K562 (cell line): Measurements from ENCODE around the gene C6orf47. TPM values are rescaled to one million over a fixed set of nuclear protein-coding genes. Genes with fewer than 3 reads are reported as not detected.

ENCODE experiments used
- ATAC-seq: fragments of 200-7000 bp; cut with Tn5 transposase; 3 replicates; pipeline ENCODE4 v1.9.1; 2020; ENCODE audit warnings: moderate library complexity
- Bru-seq: library from RNA; stranded (reverse); fragments of 400-500 nt; gene quantifications from one replicate; lab custom pipeline; 2021; lab: Mats Ljungman, UMichigan
- BruChase-seq, 2 experiments: library from RNA; stranded (reverse); fragments of 400-500 nt; gene quantifications; one replicate each; lab custom pipeline; 2021; lab: Mats Ljungman, UMichigan
- BruUV-seq: library from RNA; stranded (reverse); fragments of 400-500 nt; replicated peaks from 2 replicates; lab custom pipeline; 2021; lab: Mats Ljungman, UMichigan
- CTCF ChIA-PET: fragments of 300-600 bp; formaldehyde crosslinking; extraction: SDS; loops from one replicate; lab custom pipeline; 2021; ENCODE audit warnings: low intra/inter-chr PET ratio; lab: Yijun Ruan, JAX
- POLR2A ChIA-PET: fragments of 300-600, 350-650 bp; sonication (Branson Sonifier 250); formaldehyde crosslinking; extraction: SDS; loops from one replicate; lab custom pipeline; 2021; ENCODE audit warnings: antibody characterized with exemption, inconsistent platforms; lab: Yijun Ruan, JAX
- DNase-seq, 4 experiments: peaks; one replicate each; pipeline versions ENCODE4 v3.0.0 to v3.0.0-alpha.2; 2011 to 2018; ENCODE audit warnings: low spot score in 3 of 4, mixed read lengths in 3 of 4; ENCODE audit errors: extremely low read depth in 1 of 4
- FAIRE-seq: peaks from 2 replicates; lab custom pipeline; 2011; peaks lifted over from hg19 to GRCh38; lab: Jason Lieb, UNC
- H2AFZ ChIP-seq: 2 replicates; pipeline ENCODE4 v1.6.0; 2011; ENCODE audit warnings: low read depth, low read length, control low read depth, inconsistent platforms
- H3K27ac ChIP-seq: fragments of 200-600 bp; 3 replicates; pipeline ENCODE4 v1.8.0; 2011; ENCODE audit warnings: low read depth, mild to moderate bottlenecking, control low read depth, inconsistent platforms, low read length, moderate library complexity, mixed read lengths; ENCODE audit errors: extremely low read depth
- H3K27me3 ChIP-seq, 2 experiments: fragments of 300-600 bp in 1 of 2; 2 replicates in 1 of 2; 3 replicates in 1 of 2; pipeline versions ENCODE4 v1.6.0 to v1.8.0; 2011; ENCODE audit warnings: inconsistent platforms in 2 of 2, low read length in 2 of 2, mild to moderate bottlenecking in 1 of 2, mixed read lengths in 1 of 2, moderate library complexity in 1 of 2; ENCODE audit not compliant: control insufficient read depth in 2 of 2, insufficient read depth in 2 of 2
- H3K36me3 ChIP-seq: fragments of 300-600 bp; 3 replicates; pipeline ENCODE4 v1.8.0; 2011; ENCODE audit warnings: mild to moderate bottlenecking, low read length, inconsistent platforms; ENCODE audit not compliant: control insufficient read depth, insufficient read depth
- H3K4me1 ChIP-seq, 2 experiments: fragments of 200-600 bp in 1 of 2; replicated peaks in 1 of 2; 2 replicates in 1 of 2; 3 replicates in 1 of 2; pipeline versions ENCODE4 v1.5.1 to v1.8.0; 2011; ENCODE audit warnings: inconsistent platforms in 2 of 2, low read length in 2 of 2, mild to moderate bottlenecking in 1 of 2, mixed read lengths in 1 of 2, moderate library complexity in 1 of 2; ENCODE audit not compliant: control insufficient read depth in 2 of 2, insufficient read depth in 2 of 2
- H3K4me2 ChIP-seq: 2 replicates; pipeline ENCODE4 v1.6.1; 2011; ENCODE audit warnings: low read length, control low read depth, inconsistent platforms, mixed read lengths; ENCODE audit not compliant: insufficient read depth
- H3K4me3 ChIP-seq: fragments of 200-600 bp; sonication (generic), shearing (Covaris generic); 2 replicates; pipeline ENCODE4 v1.5.1; 2016; ENCODE audit warnings: control low read depth, inconsistent platforms
- H3K79me2 ChIP-seq: fragments of 200-600 bp; 3 replicates; pipeline ENCODE4 v1.8.0; 2011; ENCODE audit warnings: low read length, inconsistent platforms; ENCODE audit not compliant: control insufficient read depth, insufficient read depth
- H3K9ac ChIP-seq, 2 experiments: 2 replicates each; pipeline versions ENCODE4 v1.6.0 to v1.6.1; 2011; ENCODE audit warnings: low read depth in 2 of 2, low read length in 2 of 2, control low read depth in 1 of 2, inconsistent platforms in 1 of 2, mild to moderate bottlenecking in 1 of 2, mixed read lengths in 1 of 2; ENCODE audit not compliant: insufficient read depth in 1 of 2
- H3K9me1 ChIP-seq: one replicate; pipeline ENCODE4 v1.6.0; 2011; ENCODE audit warnings: inconsistent platforms, mild to moderate bottlenecking, low read length, moderate library complexity; ENCODE audit not compliant: control insufficient read depth, insufficient read depth
- H3K9me3 ChIP-seq: replicated peaks from 2 replicates; pipeline ENCODE4 v1.5.1; 2011; ENCODE audit warnings: low read depth, low read length, inconsistent platforms; ENCODE audit not compliant: control insufficient read depth, insufficient read depth
- H4K20me1 ChIP-seq: replicated peaks from 2 replicates; pipeline ENCODE4 v1.6.1; 2011; ENCODE audit warnings: low read length, inconsistent platforms, mixed read lengths; ENCODE audit not compliant: control insufficient read depth, insufficient read depth
- ATF1 ChIP-seq, 2 experiments: fragments of 450-650 bp in 1 of 2; IDR thresholded peaks; 2 replicates each; pipeline ENCODE4 v1.6.1; 2016; ENCODE audit warnings: missing compliant biosample characterization in 1 of 2, missing genetic modification characterization in 1 of 2
- HDAC6 ChIP-seq: IDR thresholded peaks from 2 replicates; pipeline ENCODE4 v1.6.1; 2012; ENCODE audit warnings: low read depth, mild to moderate bottlenecking, control low read depth, inconsistent platforms, low read length, moderate library complexity
- IRF1 ChIP-seq: sonication (generic); formaldehyde crosslinking; IDR thresholded peaks from 2 replicates; pipeline ENCODE4 v1.8.0; 2022; ENCODE audit warnings: missing genetic modification reagents, mild to moderate bottlenecking, borderline replicate concordance
- MCM5 ChIP-seq: fragments of 450-650 bp; IDR thresholded peaks from 2 replicates; pipeline ENCODE4 v1.6.1; 2016; ENCODE audit warnings: low read depth
- ZC3H11A ChIP-seq: IDR thresholded peaks from 2 replicates; pipeline ENCODE4 v1.6.1; 2012; ENCODE audit warnings: low read depth, low read length, improper control_type of control experiment
- ZNF280B ChIP-seq: fragments of 250-450 bp; sonication (Bioruptor Pico); IDR thresholded peaks from 2 replicates; pipeline ENCODE4 v1.5.1; 2021; ENCODE audit warnings: mild to moderate bottlenecking
- whole genome bisulfite sequencing: fragments of 100-300 bp; shearing (Covaris generic); methylation state at CpG from one replicate; pipeline ENCODE4 v1.1.6; 2016; ENCODE audit warnings: low coverage, mixed read lengths; ENCODE audit not compliant: insufficient coverage; ENCODE audit errors: missing lambda C conversion rate; 5-methylcytosine and 5-hydroxymethylcytosine counted together
- in situ Hi-C: fragments of 300-500 bp; cut with MboI; formaldehyde crosslinking; loops from 4 replicates; pipeline ENCODE4 v1.15.0; 2018; ENCODE audit warnings: inconsistent platforms, mixed read lengths
- intact Hi-C: fragments of 100-400 bp; cut with micrococcal nuclease; formaldehyde crosslinking; loops from 2 replicates; pipeline ENCODE4 v1.14.2; 2022
- long read RNA-seq, 3 experiments: library from polyadenylated mRNA in 2 of 3; library from RNA in 1 of 3; unstranded in 2 of 3; stranded (forward) in 1 of 3; transcript quantifications; one replicate each; pipeline ENCODE4 v2.0.0, GENCODE V29; 2019 to 2022
- polyA minus RNA-seq, 3 experiments: library from RNA; depleted of rRNA, polyadenylated mRNA; stranded (reverse); fragments of >200 nt; gene quantifications; 2 replicates each; pipeline ENCODE4 v1.2.3, GENCODE V29; 2011
- polyA plus RNA-seq, 8 experiments: library from polyadenylated mRNA; depleted of rRNA in 4 of 8; stranded (reverse) in 5 of 8; unstranded in 3 of 8; fragments of >200 nt; fragmentation: Nextera tagmentation in 2 of 8; fragmentation: Illumina TruSeq in 1 of 8; extraction: Ambion mirVana in 2 of 8; extraction: Trizol in 1 of 8; gene quantifications; 2 replicates each; pipeline versions ENCODE4 v1.2.1 to v1.2.3, GENCODE V29; 2011 to 2014; ENCODE audit warnings: inconsistent platforms in 1 of 8, missing spikeins in 1 of 8
- total RNA-seq, 7 experiments: library from RNA; depleted of rRNA in 6 of 7; stranded (reverse); fragments of >200 nt in 6 of 7; fragmentation: Illumina TruSeq in 2 of 7; extraction: Trizol in 2 of 7; gene quantifications; 2 replicates each; pipeline versions ENCODE4 v1.2.1 to v1.2.3, GENCODE V29; 2011 to 2021; ENCODE audit warnings: low replicate concordance in 1 of 7
- TF ChIP-seq, protein P1 (sequence below): fragments of 450-650 bp; formaldehyde crosslinking; IDR thresholded peaks from 2 replicates; pipeline ENCODE4 v1.4.0; 2020; ENCODE audit warnings: mild to moderate bottlenecking, moderate library complexity

Gene C6orf47, protein sequence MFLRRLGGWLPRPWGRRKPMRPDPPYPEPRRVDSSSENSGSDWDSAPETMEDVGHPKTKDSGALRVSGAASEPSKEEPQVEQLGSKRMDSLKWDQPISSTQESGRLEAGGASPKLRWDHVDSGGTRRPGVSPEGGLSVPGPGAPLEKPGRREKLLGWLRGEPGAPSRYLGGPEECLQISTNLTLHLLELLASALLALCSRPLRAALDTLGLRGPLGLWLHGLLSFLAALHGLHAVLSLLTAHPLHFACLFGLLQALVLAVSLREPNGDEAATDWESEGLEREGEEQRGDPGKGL
- 18.1 and 40.4 TPM in 2 replicates for total RNA-seq (2011; cell fraction: chromatin; rRNA removed; ENCODE audit: low replicate concordance)
- total RNA-seq (2011; cell fraction: nucleolus; rRNA removed), result 34.1 and 39.2 TPM in 2 replicates
- total RNA-seq (2011; cell fraction: nucleoplasm; rRNA removed), result 28.1 and 30.1 TPM in 2 replicates
- total RNA-seq (2014; rRNA removed) (43.8 and 44.3 TPM in 2 replicates), total RNA-seq (2014; rRNA removed; fragmentation: Illumina TruSeq; extraction: Trizol) (24.7 and 24.9 TPM in 2 replicates), total RNA-seq (2015; rRNA removed; fragmentation: Illumina TruSeq; extraction: Trizol) (39.3 and 41.0 TPM in 2 replicates), total RNA-seq (2021) (28.0 and 33.2 TPM in 2 replicates), polyA plus RNA-seq (2011; rRNA removed) (11.0 and 14.6 TPM in 2 replicates), polyA plus RNA-seq (2014; fragmentation: Illumina TruSeq; extraction: Trizol) (27.0 and 33.8 TPM in 2 replicates), polyA plus RNA-seq (2014; fragmentation: Nextera tagmentation; extraction: Ambion mirVana) (under 1 TPM; 0.14 to 0.27 TPM), polyA plus RNA-seq (2014; rRNA removed) (38.1 and 38.7 TPM in 2 replicates), polyA minus RNA-seq (2011; rRNA and poly(A)+ RNA removed) (11.3 and 12.1 TPM in 2 replicates), Bru-seq, nascent RNA (percentile 95 among the genes with signal in this experiment), BruChase-seq, experiment 1, labeled RNA remaining after a 2-hour chase (percentile 90 among the genes with signal in this experiment), BruChase-seq, experiment 2, labeled RNA remaining after a 6-hour chase (percentile 92 among the genes with signal in this experiment)
- polyA plus RNA-seq (2011; cell fraction: cytosol; rRNA removed), result 10.6 and 16.9 TPM in 2 replicates
- polyA plus RNA-seq (2011; cell fraction: nucleus; rRNA removed), result 7.7 and 10.6 TPM in 2 replicates
- 31.5 and 32.4 TPM in 2 replicates for polyA plus RNA-seq (2012)
- 8.6 and 11.6 TPM in 2 replicates for polyA minus RNA-seq (2011; cell fraction: cytosol; rRNA and poly(A)+ RNA removed)
- 14.7 and 20.5 TPM in 2 replicates for polyA minus RNA-seq (2011; cell fraction: nucleus; rRNA and poly(A)+ RNA removed)
- long read RNA-seq, experiment 1, transcript C6orf47-202 (1 exons, 2,475 nt), result major isoform, 172 of 173 reads
- long read RNA-seq, experiment 1, partial matches to known transcripts, result 0 of 173 reads
- long read RNA-seq, experiment 1, other reads (novel, unspliced or antisense), result 1 of 173 reads
- long read RNA-seq, experiment 2, transcript C6orf47-202 (1 exons, 2,475 nt), result major isoform, 24 of 24 reads
- long read RNA-seq, experiment 2, partial matches to known transcripts, result 0 of 24 reads
- long read RNA-seq, experiment 2, other reads (novel, unspliced or antisense), result 0 of 24 reads
- long read RNA-seq, experiment 3, transcript C6orf47-202 (1 exons, 2,475 nt), result major isoform, 27 of 27 reads
- long read RNA-seq, experiment 3, partial matches to known transcripts, result 0 of 27 reads
- long read RNA-seq, experiment 3, other reads (novel, unspliced or antisense), result 0 of 27 reads

DNA sequence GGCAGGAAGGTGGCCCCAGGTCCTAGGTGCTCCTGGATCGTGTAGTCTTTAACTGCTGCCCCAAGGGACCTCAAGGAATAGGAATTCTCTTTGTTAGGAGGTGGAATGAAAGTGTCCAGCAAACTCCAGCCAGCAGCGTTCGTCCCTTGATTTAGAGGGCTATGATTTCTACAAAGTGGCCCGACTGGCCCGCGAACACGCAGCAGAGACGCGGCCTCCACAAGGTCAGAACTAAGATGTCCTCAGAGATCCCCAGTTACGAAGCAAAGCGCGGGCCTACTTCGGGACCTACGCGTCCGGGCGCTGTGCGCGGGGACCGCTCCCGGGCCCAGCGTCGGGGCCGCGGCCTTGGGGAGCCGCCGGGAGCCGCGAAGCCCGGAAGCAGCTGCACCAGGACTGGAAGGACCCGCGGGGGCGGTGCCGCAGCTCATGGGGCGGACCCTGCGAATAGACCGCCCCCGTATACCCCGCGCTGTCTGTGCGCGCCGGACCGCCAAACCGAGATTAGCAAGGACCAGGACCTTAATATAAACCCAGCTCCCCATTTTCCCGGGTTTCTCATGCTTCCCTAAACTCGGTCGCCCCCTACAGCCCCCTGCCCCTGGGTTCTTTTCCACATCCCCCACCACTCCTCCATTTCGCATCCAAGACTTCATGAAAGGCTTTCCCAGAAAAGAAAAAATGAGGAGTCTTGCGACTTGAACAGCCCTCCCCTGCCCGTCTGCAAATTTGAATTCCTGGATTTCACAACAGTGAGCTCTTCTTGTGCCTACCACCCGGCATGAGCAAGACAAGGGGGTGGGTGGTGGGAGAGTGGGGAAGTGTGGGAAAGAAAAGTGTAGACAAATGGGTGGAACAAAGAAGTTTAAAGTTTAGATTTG lies at the start of gene C6orf47:
Gene C6orf47, minus strand, starts transcription at position 398 of the 881 bp plus-strand sequence. CDS start 831 bp downstream, outside the sequence.
- ChIA-PET POLR2A (interaction anchor here (0.6 to 9.8 kb wide), 42 partner anchors 8 to 1311 kb away, joined by 3 to 267 read pairs (median 5); partner anchors contain the start of genes ABHD16A, APOM, BAG6 and CLIC1), CTCF (no interaction called here)
- intact Hi-C loops (loop anchor here (1.0 to 10.0 kb wide), 2 partner anchors 8 to 514 kb away; partner anchors contain the start of genes AGPAT1, BAG6 and RNF5), in situ Hi-C loops (loop anchor here (5.0 kb wide), 2 partner anchors 113 to 202 kb away; partner anchors contain the start of genes ATP6V1G2, NEU1 and NFKBIL1)
- Histone ChIP-seq H4K20me1 (peaks cover 8% of the 10 kb centered on the region; the same call in 1 of the 2 replicates), H3K4me2 (peak within 1 kb of the TSS; percentile 98), H3K9ac (peak within 1 kb of the TSS; percentile 80 to 93), H3K27me3 (no peaks in the 10 kb centered on the region), H3K79me2 (peaks cover 84% of the 10 kb centered on the region), H3K9me1 (no peaks in the 10 kb centered on the region), H3K27ac (peak within 1 kb of the TSS; percentile 80), H3K9me3 (no peaks in the 10 kb centered on the region), H2AFZ (peak within 1 kb of the TSS; percentile 41), H3K4me3 (peak within 1 kb of the TSS; percentile 52), H3K36me3 (peaks cover 59% of the 10 kb centered on the region), H3K4me1 (peaks cover 47 to 65% of the 10 kb centered on the region in 2 experiments)
- DNase-seq, result peak; percentile 93 to 99 (median 96)
- peak; percentile 80 for FAIRE-seq
- ATAC-seq, result peak; percentile 82
- 1% methylated on average over 52 of the region's 52 CpGs for WGBS
- TSS peak; percentile 5 for BruUV-seq
- TF ChIP-seq ZC3H11A (0 out of 2 replicates have a peak, but pooled peaks have one; percentile 12), IRF1 (CRISPR knock-in tag) (no peak), HDAC6 (peak; percentile 68; the same call in 1 of the 2 replicates), ZNF280B (peak; percentile 95), ATF1 (CRISPR knock-in tag; IDR thresholded peaks at IDR 0.05) (no peak), ATF1 (tag; IDR thresholded peaks at IDR 0.05) (peak; percentile 52), MCM5 (no peak)
- TF ChIP-seq, protein P1, sequence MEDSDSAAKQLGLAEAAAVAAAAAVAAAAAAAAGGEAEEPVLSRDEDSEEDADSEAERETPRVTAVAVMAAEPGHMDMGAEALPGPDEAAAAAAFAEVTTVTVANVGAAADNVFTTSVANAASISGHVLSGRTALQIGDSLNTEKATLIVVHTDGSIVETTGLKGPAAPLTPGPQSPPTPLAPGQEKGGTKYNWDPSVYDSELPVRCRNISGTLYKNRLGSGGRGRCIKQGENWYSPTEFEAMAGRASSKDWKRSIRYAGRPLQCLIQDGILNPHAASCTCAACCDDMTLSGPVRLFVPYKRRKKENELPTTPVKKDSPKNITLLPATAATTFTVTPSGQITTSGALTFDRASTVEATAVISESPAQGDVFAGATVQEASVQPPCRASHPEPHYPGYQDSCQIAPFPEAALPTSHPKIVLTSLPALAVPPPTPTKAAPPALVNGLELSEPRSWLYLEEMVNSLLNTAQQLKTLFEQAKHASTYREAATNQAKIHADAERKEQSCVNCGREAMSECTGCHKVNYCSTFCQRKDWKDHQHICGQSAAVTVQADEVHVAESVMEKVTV (CRISPR knock-in tag), result peak; percentile 4; the same call in 1 of the 2 replicates
